SK-N-SH treated with all-trans-retinoic acid at 6 μM for 48 hours (cell line): ENCODE data around the gene PHF5A.

ENCODE experiments used
- ATAC-seq: fragments of 200-7000 bp; cut with Tn5 transposase; 3 replicates; pipeline ENCODE4 v1.9.1; 2020; ENCODE audit warnings: mild to moderate bottlenecking, moderate library complexity
- CSDC2 ChIP-seq: fragments of 250-450 bp; sonication (Bioruptor Pico); IDR thresholded peaks from 2 replicates; pipeline ENCODE4 v1.5.0; 2020; ENCODE audit warnings: mild to moderate bottlenecking, moderate library complexity
- ESRRG ChIP-seq: fragments of 250-450 bp; sonication (Bioruptor Pico); IDR thresholded peaks from 2 replicates; pipeline ENCODE4 v1.6.1; 2021; ENCODE audit warnings: mild to moderate bottlenecking
- GLIS3 ChIP-seq: fragments of 250-450 bp; sonication (Bioruptor Pico); IDR thresholded peaks from 2 replicates; pipeline ENCODE4 v1.5.0; 2020; ENCODE audit warnings: mild to moderate bottlenecking, moderate library complexity
- ISL1 ChIP-seq: fragments of 250-450 bp; sonication (Bioruptor Pico); IDR thresholded peaks from 2 replicates; pipeline ENCODE4 v2.1.2; 2022; ENCODE audit warnings: mild to moderate bottlenecking, moderate library complexity
- OSR1 ChIP-seq: fragments of 250-450 bp; sonication (Bioruptor Pico); IDR thresholded peaks from 2 replicates; pipeline ENCODE4 v1.8.0; 2022; ENCODE audit warnings: moderate library complexity, mild to moderate bottlenecking, inconsistent platforms
- PPARA ChIP-seq: fragments of 250-450 bp; sonication (Bioruptor Pico); IDR thresholded peaks from 2 replicates; pipeline ENCODE4 v1.5.0; 2020; ENCODE audit warnings: mild to moderate bottlenecking, borderline replicate concordance
- SNAI2 ChIP-seq: fragments of 250-450 bp; sonication (Bioruptor Pico); IDR thresholded peaks from 2 replicates; pipeline ENCODE4 v1.5.0; 2020; ENCODE audit warnings: mild to moderate bottlenecking, moderate library complexity
- TOX ChIP-seq: fragments of 250-450 bp; sonication (Bioruptor Pico); IDR thresholded peaks from 2 replicates; pipeline ENCODE4 v1.8.0; 2021; ENCODE audit warnings: mild to moderate bottlenecking, moderate library complexity, borderline replicate concordance
- ZC3H10 ChIP-seq: fragments of 250-450 bp; sonication (Bioruptor Pico); IDR thresholded peaks from 2 replicates; pipeline ENCODE4 v1.5.1; 2021; ENCODE audit warnings: mild to moderate bottlenecking, moderate library complexity
- ZFP3 ChIP-seq: fragments of 250-450 bp; sonication (Bioruptor Pico); IDR thresholded peaks from 2 replicates; pipeline ENCODE4 v1.5.0; 2020; ENCODE audit warnings: mild to moderate bottlenecking, moderate library complexity
- ZFP30 ChIP-seq: fragments of 450-650 bp; formaldehyde crosslinking; IDR thresholded peaks from 2 replicates; pipeline ENCODE4 v1.5.0; 2022; ENCODE audit warnings: mild to moderate bottlenecking, moderate library complexity
- ZNF70 ChIP-seq: fragments of 450-650 bp; formaldehyde crosslinking; IDR thresholded peaks from 2 replicates; pipeline ENCODE4 v1.5.0; 2020; ENCODE audit warnings: mild to moderate bottlenecking, moderate library complexity
- TF ChIP-seq, protein P1 (sequence below): fragments of 250-450 bp; sonication (Bioruptor Pico); IDR thresholded peaks from 2 replicates; pipeline ENCODE4 v1.5.1; 2020; ENCODE audit warnings: low read depth, mild to moderate bottlenecking, moderate library complexity
- TF ChIP-seq, protein P2 (sequence below): fragments of 250-450 bp; sonication (Bioruptor Pico); IDR thresholded peaks from 2 replicates; pipeline ENCODE4 v1.8.0; 2020; ENCODE audit warnings: mild to moderate bottlenecking, moderate library complexity, borderline replicate concordance
- TF ChIP-seq, protein P3 (sequence below): fragments of 250-450 bp; sonication (Bioruptor Pico); IDR thresholded peaks from 2 replicates; pipeline ENCODE4 v1.5.1; 2021; ENCODE audit warnings: mild to moderate bottlenecking, moderate library complexity
- TF ChIP-seq, protein P4 (sequence below): fragments of 250-450 bp; sonication (Bioruptor Pico); IDR thresholded peaks from 2 replicates; pipeline ENCODE4 v1.5.0; 2020; ENCODE audit warnings: mild to moderate bottlenecking, moderate library complexity
- TF ChIP-seq, protein P5 (sequence below): fragments of 250-450 bp; sonication (Bioruptor Pico); IDR thresholded peaks from 2 replicates; pipeline ENCODE4 v1.8.0; 2021; ENCODE audit warnings: low read depth, mild to moderate bottlenecking, moderate library complexity, borderline replicate concordance

PHF5A gene

DNA sequence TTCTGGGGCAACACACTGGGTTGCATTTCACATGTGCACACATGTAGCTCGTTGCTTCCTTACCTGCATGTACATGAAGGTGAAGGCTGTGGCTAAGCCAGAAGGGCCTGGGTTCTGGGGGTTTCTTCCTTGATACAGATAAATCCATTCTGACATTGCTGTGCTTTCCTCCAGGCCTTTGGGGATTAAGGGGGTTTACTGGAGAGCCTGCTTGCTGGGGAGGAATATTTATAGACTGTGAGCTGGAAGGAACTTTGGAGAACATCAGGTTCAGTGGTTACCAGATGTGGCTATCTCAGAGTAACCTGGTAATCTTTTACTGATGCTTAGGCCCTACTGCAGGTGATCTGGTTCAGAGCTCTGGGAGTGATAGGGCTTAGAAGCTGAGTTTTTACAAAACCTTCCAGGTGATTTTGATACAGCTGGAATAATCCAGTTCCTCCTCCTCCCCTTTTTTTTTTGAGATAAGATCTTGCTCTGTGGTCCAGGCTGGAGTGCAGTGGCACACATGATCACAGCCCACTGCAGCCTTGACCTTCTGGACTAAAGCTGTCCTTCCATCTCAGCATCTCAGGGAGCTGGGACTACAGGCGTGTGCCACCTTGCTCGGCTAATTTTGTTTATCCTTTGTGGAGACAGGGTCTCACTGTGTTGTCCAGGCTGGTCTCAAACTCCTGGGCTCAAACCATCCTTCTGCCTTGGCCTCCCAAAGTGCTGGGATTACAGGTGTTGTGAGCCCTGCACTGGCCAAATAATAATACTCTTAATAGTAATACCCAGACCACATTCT lies 20.3 kb upstream of the PHF5A start:
- TF ChIP-seq CSDC2 (CRISPR knock-in tag) (no peak), OSR1 (no peak), GLIS3 (CRISPR knock-in tag) (no peak)
- TF ChIP-seq, protein P1, sequence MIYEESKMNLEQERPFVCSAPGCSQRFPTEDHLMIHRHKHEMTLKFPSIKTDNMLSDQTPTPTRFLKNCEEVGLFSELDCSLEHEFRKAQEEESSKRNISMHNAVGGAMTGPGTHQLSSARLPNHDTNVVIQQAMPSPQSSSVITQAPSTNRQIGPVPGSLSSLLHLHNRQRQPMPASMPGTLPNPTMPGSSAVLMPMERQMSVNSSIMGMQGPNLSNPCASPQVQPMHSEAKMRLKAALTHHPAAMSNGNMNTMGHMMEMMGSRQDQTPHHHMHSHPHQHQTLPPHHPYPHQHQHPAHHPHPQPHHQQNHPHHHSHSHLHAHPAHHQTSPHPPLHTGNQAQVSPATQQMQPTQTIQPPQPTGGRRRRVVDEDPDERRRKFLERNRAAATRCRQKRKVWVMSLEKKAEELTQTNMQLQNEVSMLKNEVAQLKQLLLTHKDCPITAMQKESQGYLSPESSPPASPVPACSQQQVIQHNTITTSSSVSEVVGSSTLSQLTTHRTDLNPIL = no peak
- TF ChIP-seq, protein P2, sequence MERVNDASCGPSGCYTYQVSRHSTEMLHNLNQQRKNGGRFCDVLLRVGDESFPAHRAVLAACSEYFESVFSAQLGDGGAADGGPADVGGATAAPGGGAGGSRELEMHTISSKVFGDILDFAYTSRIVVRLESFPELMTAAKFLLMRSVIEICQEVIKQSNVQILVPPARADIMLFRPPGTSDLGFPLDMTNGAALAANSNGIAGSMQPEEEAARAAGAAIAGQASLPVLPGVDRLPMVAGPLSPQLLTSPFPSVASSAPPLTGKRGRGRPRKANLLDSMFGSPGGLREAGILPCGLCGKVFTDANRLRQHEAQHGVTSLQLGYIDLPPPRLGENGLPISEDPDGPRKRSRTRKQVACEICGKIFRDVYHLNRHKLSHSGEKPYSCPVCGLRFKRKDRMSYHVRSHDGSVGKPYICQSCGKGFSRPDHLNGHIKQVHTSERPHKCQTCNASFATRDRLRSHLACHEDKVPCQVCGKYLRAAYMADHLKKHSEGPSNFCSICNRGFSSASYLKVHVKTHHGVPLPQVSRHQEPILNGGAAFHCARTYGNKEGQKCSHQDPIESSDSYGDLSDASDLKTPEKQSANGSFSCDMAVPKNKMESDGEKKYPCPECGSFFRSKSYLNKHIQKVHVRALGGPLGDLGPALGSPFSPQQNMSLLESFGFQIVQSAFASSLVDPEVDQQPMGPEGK (CRISPR knock-in tag) = no peak
- TF ChIP-seq, protein P3, sequence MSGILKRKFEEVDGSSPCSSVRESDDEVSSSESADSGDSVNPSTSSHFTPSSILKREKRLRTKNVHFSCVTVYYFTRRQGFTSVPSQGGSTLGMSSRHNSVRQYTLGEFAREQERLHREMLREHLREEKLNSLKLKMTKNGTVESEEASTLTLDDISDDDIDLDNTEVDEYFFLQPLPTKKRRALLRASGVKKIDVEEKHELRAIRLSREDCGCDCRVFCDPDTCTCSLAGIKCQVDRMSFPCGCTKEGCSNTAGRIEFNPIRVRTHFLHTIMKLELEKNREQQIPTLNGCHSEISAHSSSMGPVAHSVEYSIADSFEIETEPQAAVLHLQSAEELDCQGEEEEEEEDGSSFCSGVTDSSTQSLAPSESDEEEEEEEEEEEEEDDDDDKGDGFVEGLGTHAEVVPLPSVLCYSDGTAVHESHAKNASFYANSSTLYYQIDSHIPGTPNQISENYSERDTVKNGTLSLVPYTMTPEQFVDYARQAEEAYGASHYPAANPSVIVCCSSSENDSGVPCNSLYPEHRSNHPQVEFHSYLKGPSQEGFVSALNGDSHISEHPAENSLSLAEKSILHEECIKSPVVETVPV (CRISPR knock-in tag) = no peak
- TF ChIP-seq, all 23 proteins: peak for 0
- no peak for ATAC-seq

DNA sequence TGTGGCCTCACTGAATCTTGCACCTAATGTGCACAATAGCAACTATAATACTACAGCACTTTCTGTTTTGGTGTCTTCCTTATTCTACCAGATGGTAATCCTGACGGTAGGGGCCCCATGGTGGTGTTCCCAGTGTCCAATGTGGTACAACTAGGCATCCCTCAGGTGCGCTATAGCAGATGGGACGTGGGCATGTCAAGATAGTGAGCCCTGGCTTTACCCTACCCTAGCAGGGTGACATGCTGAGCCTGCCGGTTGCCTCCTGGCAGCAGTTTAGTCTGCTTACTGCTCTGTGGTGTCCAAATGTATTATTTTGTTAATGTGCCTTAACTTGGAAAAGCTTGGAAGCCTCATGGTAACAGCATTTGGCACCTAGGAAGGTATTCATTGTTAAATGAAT lies 19.6 kb upstream of the PHF5A start:
- TF ChIP-seq SNAI2 (CRISPR knock-in tag) (no peak), PPARA (CRISPR knock-in tag) (no peak), GLIS3 (CRISPR knock-in tag) (no peak)
- TF ChIP-seq, protein P4, sequence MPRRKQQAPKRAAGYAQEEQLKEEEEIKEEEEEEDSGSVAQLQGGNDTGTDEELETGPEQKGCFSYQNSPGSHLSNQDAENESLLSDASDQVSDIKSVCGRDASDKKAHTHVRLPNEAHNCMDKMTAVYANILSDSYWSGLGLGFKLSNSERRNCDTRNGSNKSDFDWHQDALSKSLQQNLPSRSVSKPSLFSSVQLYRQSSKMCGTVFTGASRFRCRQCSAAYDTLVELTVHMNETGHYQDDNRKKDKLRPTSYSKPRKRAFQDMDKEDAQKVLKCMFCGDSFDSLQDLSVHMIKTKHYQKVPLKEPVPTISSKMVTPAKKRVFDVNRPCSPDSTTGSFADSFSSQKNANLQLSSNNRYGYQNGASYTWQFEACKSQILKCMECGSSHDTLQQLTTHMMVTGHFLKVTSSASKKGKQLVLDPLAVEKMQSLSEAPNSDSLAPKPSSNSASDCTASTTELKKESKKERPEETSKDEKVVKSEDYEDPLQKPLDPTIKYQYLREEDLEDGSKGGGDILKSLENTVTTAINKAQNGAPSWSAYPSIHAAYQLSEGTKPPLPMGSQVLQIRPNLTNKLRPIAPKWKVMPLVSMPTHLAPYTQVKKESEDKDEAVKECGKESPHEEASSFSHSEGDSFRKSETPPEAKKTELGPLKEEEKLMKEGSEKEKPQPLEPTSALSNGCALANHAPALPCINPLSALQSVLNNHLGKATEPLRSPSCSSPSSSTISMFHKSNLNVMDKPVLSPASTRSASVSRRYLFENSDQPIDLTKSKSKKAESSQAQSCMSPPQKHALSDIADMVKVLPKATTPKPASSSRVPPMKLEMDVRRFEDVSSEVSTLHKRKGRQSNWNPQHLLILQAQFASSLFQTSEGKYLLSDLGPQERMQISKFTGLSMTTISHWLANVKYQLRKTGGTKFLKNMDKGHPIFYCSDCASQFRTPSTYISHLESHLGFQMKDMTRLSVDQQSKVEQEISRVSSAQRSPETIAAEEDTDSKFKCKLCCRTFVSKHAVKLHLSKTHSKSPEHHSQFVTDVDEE = no peak
- ATAC-seq = no peak

DNA sequence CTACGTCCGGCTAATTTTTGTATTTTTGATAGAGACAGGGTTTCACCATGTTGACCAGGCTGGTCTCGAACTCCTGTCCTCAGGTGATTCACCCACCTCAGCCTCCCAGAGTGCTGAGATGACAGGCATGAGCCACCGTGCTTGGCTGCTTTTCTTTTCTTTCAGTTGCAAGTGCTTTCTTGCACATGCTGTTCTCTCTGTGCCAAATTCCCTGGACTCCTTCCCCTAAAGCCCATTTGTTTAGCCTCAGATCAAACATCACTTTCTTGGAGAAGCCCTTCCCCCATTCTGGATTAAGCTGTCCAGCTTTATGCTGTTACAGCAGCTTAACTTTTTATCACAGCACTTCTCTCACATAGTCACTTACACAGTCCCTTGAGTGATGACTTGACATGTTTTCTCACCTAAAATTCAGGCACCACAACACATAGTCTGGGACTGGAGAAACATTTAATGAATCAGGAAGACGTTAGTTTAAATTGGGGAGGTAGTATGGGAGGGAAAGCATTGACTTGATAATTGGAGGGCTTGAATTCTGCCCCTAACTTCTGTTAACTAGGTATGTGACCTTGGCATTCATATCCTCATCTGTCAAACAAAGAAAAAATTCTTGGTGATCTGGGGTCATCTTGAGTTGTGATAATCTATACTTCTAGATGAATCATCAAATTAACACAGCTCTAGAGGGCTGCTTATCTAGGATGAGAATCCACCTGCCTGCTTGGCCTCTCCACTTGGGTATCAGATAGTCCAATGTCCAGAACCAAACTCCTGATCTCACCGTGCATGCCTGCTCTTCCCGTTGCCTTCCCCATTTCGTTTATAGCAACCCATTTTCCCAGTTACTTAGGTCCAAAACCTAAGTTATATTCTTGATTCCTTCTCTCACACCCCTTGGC lies 18.8 kb upstream of the PHF5A start:
- TF ChIP-seq ZC3H10 (CRISPR knock-in tag) (no peak), OSR1 (no peak), ZFP30 (no peak)
- TF ChIP-seq, protein P5, sequence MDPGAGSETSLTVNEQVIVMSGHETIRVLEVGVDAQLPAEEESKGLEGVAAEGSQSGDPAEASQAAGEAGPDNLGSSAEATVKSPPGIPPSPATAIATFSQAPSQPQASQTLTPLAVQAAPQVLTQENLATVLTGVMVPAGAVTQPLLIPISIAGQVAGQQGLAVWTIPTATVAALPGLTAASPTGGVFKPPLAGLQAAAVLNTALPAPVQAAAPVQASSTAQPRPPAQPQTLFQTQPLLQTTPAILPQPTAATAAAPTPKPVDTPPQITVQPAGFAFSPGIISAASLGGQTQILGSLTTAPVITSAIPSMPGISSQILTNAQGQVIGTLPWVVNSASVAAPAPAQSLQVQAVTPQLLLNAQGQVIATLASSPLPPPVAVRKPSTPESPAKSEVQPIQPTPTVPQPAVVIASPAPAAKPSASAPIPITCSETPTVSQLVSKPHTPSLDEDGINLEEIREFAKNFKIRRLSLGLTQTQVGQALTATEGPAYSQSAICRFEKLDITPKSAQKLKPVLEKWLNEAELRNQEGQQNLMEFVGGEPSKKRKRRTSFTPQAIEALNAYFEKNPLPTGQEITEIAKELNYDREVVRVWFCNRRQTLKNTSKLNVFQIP (CRISPR knock-in tag) = no peak
- no peak for ATAC-seq

DNA sequence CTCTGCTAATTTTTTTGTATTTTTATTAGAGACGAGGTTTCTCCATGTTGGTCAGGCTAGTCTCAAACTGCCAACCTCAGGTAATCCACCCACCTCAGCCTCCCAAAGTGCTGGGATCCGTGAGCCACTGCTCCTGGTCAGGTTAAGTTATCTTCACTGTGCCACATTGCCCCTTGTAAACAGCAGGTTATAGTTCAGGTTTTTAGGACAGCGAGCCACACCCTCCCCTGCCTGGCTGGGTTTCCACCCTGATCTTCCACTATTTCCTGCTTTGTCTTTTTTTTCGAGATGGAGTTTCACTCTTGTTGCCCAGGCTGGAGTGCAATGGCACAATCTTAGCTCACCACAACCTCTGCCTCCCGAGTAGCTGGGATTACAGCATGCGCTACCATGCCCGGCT lies 16.5 kb upstream of the PHF5A start:
- ATAC-seq = no peak
- TF ChIP-seq, protein P1 = no peak
- TF ChIP-seq, protein P3 (CRISPR knock-in tag) = no peak
- TF ChIP-seq, protein P2 (CRISPR knock-in tag) = no peak
- TF ChIP-seq ZFP3 (no peak), ZNF70 (CRISPR knock-in tag) (no peak), ISL1 (CRISPR knock-in tag) (no peak), TOX (CRISPR knock-in tag) (no peak), ZC3H10 (CRISPR knock-in tag) (no peak), ESRRG (CRISPR knock-in tag) (no peak), CSDC2 (CRISPR knock-in tag) (no peak)
- TF ChIP-seq, protein P5 (CRISPR knock-in tag) = no peak
